GM18498 (cell line): Measurements from ENCODE around the gene SLC29A3.

ENCODE experiments used
- ATAC-seq: cut with Tn5 transposase; IDR thresholded peaks from one replicate; pipeline ENCODE4 v1.9.1; 2021; ENCODE audit warnings: mild to moderate bottlenecking, moderate library complexity; ENCODE audit not compliant: unreplicated experiment

Gene SLC29A3

GRCh38 chr10:71389768-71390460 is 70.9 kb downstream of the SLC29A3 start:
- no peak for ATAC-seq

GRCh38 chr10:71390461-71390835 is 71.4 kb downstream of the SLC29A3 start:
- no peak for ATAC-seq

- no peak for ATAC-seq
Measured at GRCh38 chr10:71390921-71391690, 72.0 kb downstream of the SLC29A3 start.

- no peak for ATAC-seq
Measured at GRCh38 chr10:71391701-71392100, 72.6 kb downstream of the SLC29A3 start.

- ATAC-seq, result no peak
Measured at GRCh38 chr10:71392292-71392691, 73.2 kb downstream of the SLC29A3 start.

- ATAC-seq, result no peak
Measured at GRCh38 chr10:71392791-71393781, 74.0 kb downstream of the SLC29A3 start.

GRCh38 chr10:71393841-71394475 is 74.9 kb downstream of the SLC29A3 start:
- no peak for ATAC-seq

GRCh38 chr10:71394926-71395562 is 76.0 kb downstream of the SLC29A3 start:
- ATAC-seq, result no peak

GRCh38 chr10:71395621-71396020 is 76.6 kb downstream of the SLC29A3 start:
- ATAC-seq, result no peak

GRCh38 chr10:71396084-71396710 is 77.1 kb downstream of the SLC29A3 start:
- ATAC-seq, result no peak

- no peak for ATAC-seq
Measured at GRCh38 chr10:71396711-71397295, 77.7 kb downstream of the SLC29A3 start, which contains the start of gene CDH23. CDH23 (plus strand) TSS chr10:71396920; CDS start chr10:71439832, 42,912 bp downstream.

- no peak for ATAC-seq
Measured at GRCh38 chr10:71397296-71398212, 78.5 kb downstream of the SLC29A3 start.

- ATAC-seq, result no peak
Measured at GRCh38 chr10:71398976-71399375, 79.9 kb downstream of the SLC29A3 start.

- ATAC-seq, result no peak
Measured at GRCh38 chr10:71399946-71400345, 80.9 kb downstream of the SLC29A3 start.

GRCh38 chr10:71401056-71401455 is 82.0 kb downstream of the SLC29A3 start:
- ATAC-seq, result no peak

GRCh38 chr10:71402005-71402404 is 82.9 kb downstream of the SLC29A3 start:
- no peak for ATAC-seq

GRCh38 chr10:71404503-71405295 is 85.6 kb downstream of the SLC29A3 start:
- ATAC-seq, result no peak
